NCI-H82 treated with DMSO at 0.1 percent for 48 hours (cell line): ENCODE results near the gene LIN52.

ENCODE experiments used
- DNase-seq: peaks from one replicate; lab custom pipeline; 2025; ENCODE audit not compliant: unreplicated experiment; lab: John Stamatoyannopoulos, UW

The LIN52 gene

GRCh38 chr14:74223016-74223415 is 138.3 kb downstream of the LIN52 start:
- no peak for DNase-seq

GRCh38 chr14:74231784-74232183 is 147.0 kb downstream of the LIN52 start:
- no peak for DNase-seq

- no peak for DNase-seq
Observed at GRCh38 chr14:74235017-74235416, 150.3 kb downstream of the LIN52 start.

GRCh38 chr14:74237441-74237840 is 152.7 kb downstream of the LIN52 start:
- DNase-seq = no peak

GRCh38 chr14:74238974-74239847 is 154.5 kb downstream of the LIN52 start, which contains the start of gene VSX2:
TSS of gene VSX2 (plus strand) at chr14:74239449. CDS start at chr14:74239562, 113 bp downstream.
- DNase-seq = no peak

GRCh38 chr14:74239848-74240793 is 155.4 kb downstream of the LIN52 start:
- DNase-seq = no peak

- no peak for DNase-seq
Observed at GRCh38 chr14:74240794-74241651, 156.3 kb downstream of the LIN52 start.

- DNase-seq = no peak
Observed at GRCh38 chr14:74241652-74242017, 156.9 kb downstream of the LIN52 start.

GRCh38 chr14:74242021-74242779 is 157.4 kb downstream of the LIN52 start:
- no peak for DNase-seq

- no peak for DNase-seq
Observed at GRCh38 chr14:74242780-74243042, 158.0 kb downstream of the LIN52 start.

GRCh38 chr14:74243051-74243450 is 158.3 kb downstream of the LIN52 start:
- DNase-seq = no peak

GRCh38 chr14:74244115-74244514 is 159.4 kb downstream of the LIN52 start:
- no peak for DNase-seq

GRCh38 chr14:74245292-74245691 is 160.5 kb downstream of the LIN52 start:
- DNase-seq = no peak

- DNase-seq = no peak
Observed at GRCh38 chr14:74246542-74246941, 161.8 kb downstream of the LIN52 start.

GRCh38 chr14:74248017-74248416 is 163.3 kb downstream of the LIN52 start:
- no peak for DNase-seq

- no peak for DNase-seq
Observed at GRCh38 chr14:74249433-74250375, 164.9 kb downstream of the LIN52 start.
